ENCODE measurements around the gene FYN. TPM values are rescaled to one million over a fixed set of nuclear protein-coding genes. Genes with fewer than 3 reads are reported as not detected.

The FYN gene
- polyA plus RNA-seq, 2 of the 4 experiments (the other 2 are of a cell fraction): 3.5 to 3.7 TPM

GRCh38 chr6:111812060-111813038 lies 60.9 kb downstream of the FYN start:
- H3K4me1 ChIP-seq: peaks cover 4% of the 10 kb centered on the region; the same call in 1 of the 3 replicates
- 54% methylated on average over 8 of the region's 8 CpGs for WGBS (ENCODE audit: missing lambda C conversion rate)
- H3K4me2 ChIP-seq: no peak overlapping the region
- no peak for FAIRE-seq
- DNase-seq (ENCODE audit: low read depth in 1 of 2, low spot score in 1 of 2): no peak
- H3K27ac ChIP-seq: no peak overlapping the region
- no peak overlapping the region for H3K4me3 ChIP-seq
- CTCF ChIA-PET: no interaction called here
- POLR2A ChIA-PET: no interaction called here
- TF ChIP-seq MAFK (IDR thresholded peaks at IDR 0.05; ENCODE audit: partially characterized antibody) (peak; percentile 77), ZNF302 (CRISPR knock-in tag; IDR thresholded peaks at IDR 0.05) (no peak)
- no peak for ATAC-seq
- H3K9me3 ChIP-seq: no peaks in the 10 kb centered on the region

GRCh38 chr6:111810294-111811131 lies 62.7 kb downstream of the FYN start:
- no peak for TF ChIP-seq HOXB13 (CRISPR knock-in tag; IDR thresholded peaks at IDR 0.05; ENCODE audit: low read depth)
- TF ChIP-seq RARB (CRISPR knock-in tag; IDR thresholded peaks at IDR 0.05): no peak
- no peak for TF ChIP-seq HOXA7 (CRISPR knock-in tag; IDR thresholded peaks at IDR 0.05)
- TF ChIP-seq HEYL (CRISPR knock-in tag; IDR thresholded peaks at IDR 0.05): no peak
- no peak for TF ChIP-seq JUN (IDR thresholded peaks at IDR 0.05)
- no peak for TF ChIP-seq HDAC2 (IDR thresholded peaks at IDR 0.05)
- TF ChIP-seq EP300 (IDR thresholded peaks at IDR 0.05): no peak
- no peak for TF ChIP-seq FOSB (CRISPR knock-in tag; IDR thresholded peaks at IDR 0.05)
- H3K4me1 ChIP-seq: peaks cover 4% of the 10 kb centered on the region; the same call in 1 of the 3 replicates
- WGBS (ENCODE audit: missing lambda C conversion rate): 86% methylated on average over 10 of the region's 10 CpGs
- FAIRE-seq: no peak
- no peak for ATAC-seq
- H3K9me3 ChIP-seq: no peaks in the 10 kb centered on the region
- CTCF ChIA-PET: no interaction called here
- H3K4me2 ChIP-seq: no peak overlapping the region
- POLR2A ChIA-PET: no interaction called here
- DNase-seq (ENCODE audit: low read depth in 1 of 2, low spot score in 1 of 2): no peak
- H3K27ac ChIP-seq: no peak overlapping the region
- H3K4me3 ChIP-seq: no peak overlapping the region

GRCh38 chr6:111809766-111810165 lies 63.5 kb downstream of the FYN start:
- Histone ChIP-seq H3K4me3 (no peak overlapping the region), H3K9me3 (no peaks in the 10 kb centered on the region), H3K4me2 (no peak overlapping the region), H3K4me1 (peaks cover 4% of the 10 kb centered on the region; the same call in 1 of the 3 replicates), H3K27ac (no peak overlapping the region)
- ATAC-seq (no peak), DNase-seq (ENCODE audit: low read depth in 1 of 2, low spot score in 1 of 2) (no peak), FAIRE-seq (no peak)
- ChIA-PET POLR2A (no interaction called here), CTCF (no interaction called here)
- no peak for TF ChIP-seq HES2 (IDR thresholded peaks at IDR 0.05)
- TF ChIP-seq BCL3 (IDR thresholded peaks at IDR 0.05): no peak
- no peak for TF ChIP-seq FOSL2 (IDR thresholded peaks at IDR 0.05)
- TF ChIP-seq FOSL2 (CRISPR knock-in tag; IDR thresholded peaks at IDR 0.05): no peak
- TF ChIP-seq SREBF2 (IDR thresholded peaks at IDR 0.05): no peak
- no peak for TF ChIP-seq FOSB (CRISPR knock-in tag; IDR thresholded peaks at IDR 0.05)
- TF ChIP-seq CBX8 (IDR thresholded peaks at IDR 0.05): no peak
- no peak for TF ChIP-seq TFCP2L1 (CRISPR knock-in tag; IDR thresholded peaks at IDR 0.05)
- TF ChIP-seq ESRRA (IDR thresholded peaks at IDR 0.05; ENCODE audit: borderline replicate concordance, low read length): no peak
- TF ChIP-seq JUNB (IDR thresholded peaks at IDR 0.05): no peak
- no peak for TF ChIP-seq EHMT2 (IDR thresholded peaks at IDR 0.05; ENCODE audit: low read depth)
- no peak for TF ChIP-seq NR3C1 (IDR thresholded peaks at IDR 0.05)
- no peak for TF ChIP-seq POLR2AphosphoS2 (conservative IDR thresholded peaks at IDR 0.05; ENCODE audit: low read length)
- no peak for TF ChIP-seq NFE2L2 (conservative IDR thresholded peaks at IDR 0.05; ENCODE audit: low read length)
- TF ChIP-seq KDM5A (IDR thresholded peaks at IDR 0.05): no peak
- TF ChIP-seq POLR2A (IDR thresholded peaks at IDR 0.05; ENCODE audit: low read length): no peak
- no peak for TF ChIP-seq TP53 (CRISPR knock-in tag; IDR thresholded peaks at IDR 0.05)
- no peak for TF ChIP-seq HOXA7 (CRISPR knock-in tag; IDR thresholded peaks at IDR 0.05)
- TF ChIP-seq EP300 (IDR thresholded peaks at IDR 0.05): no peak
- TF ChIP-seq MYC (IDR thresholded peaks at IDR 0.05; ENCODE audit: borderline replicate concordance, low read length): no peak
